ENCODE data around the gene SRBD1.

DNA sequence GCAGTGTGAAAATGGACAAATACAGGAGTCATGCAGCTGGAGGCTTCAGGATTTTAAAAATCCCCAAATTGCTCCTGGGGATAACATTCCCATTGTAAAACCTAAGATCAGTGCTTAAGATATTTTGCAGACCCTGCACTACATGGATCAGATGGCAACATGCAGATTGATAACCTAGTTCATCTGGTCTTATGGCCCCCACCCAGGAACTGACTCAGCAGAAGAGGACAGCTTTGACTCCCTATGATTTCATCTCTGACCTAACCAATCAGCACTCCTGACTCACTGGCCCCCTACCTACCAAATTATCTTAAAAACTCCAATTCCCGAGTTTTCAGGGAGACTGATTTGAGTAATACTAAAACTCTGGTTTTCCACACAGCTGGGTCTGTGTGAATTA is 20.0 kb downstream of the SRBD1 start:
- TF ChIP-seq TAF1 (IDR thresholded peaks at IDR 0.05; ENCODE audit: low read depth) = no peak
- TF ChIP-seq, protein P1, sequence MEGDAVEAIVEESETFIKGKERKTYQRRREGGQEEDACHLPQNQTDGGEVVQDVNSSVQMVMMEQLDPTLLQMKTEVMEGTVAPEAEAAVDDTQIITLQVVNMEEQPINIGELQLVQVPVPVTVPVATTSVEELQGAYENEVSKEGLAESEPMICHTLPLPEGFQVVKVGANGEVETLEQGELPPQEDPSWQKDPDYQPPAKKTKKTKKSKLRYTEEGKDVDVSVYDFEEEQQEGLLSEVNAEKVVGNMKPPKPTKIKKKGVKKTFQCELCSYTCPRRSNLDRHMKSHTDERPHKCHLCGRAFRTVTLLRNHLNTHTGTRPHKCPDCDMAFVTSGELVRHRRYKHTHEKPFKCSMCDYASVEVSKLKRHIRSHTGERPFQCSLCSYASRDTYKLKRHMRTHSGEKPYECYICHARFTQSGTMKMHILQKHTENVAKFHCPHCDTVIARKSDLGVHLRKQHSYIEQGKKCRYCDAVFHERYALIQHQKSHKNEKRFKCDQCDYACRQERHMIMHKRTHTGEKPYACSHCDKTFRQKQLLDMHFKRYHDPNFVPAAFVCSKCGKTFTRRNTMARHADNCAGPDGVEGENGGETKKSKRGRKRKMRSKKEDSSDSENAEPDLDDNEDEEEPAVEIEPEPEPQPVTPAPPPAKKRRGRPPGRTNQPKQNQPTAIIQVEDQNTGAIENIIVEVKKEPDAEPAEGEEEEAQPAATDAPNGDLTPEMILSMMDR (IDR thresholded peaks at IDR 0.05; ENCODE audit: poor library complexity, severe bottlenecking) = no peak
- no peak for TF ChIP-seq EZH2 (IDR thresholded peaks at IDR 0.05; ENCODE audit: borderline replicate concordance, insufficient read depth, low read length, poor library complexity, severe bottlenecking)
- no peak for TF ChIP-seq EP300 (conservative IDR thresholded peaks at IDR 0.05; ENCODE audit: poor library complexity, severe bottlenecking)
- no peak for TF ChIP-seq POLR2AphosphoS5 (IDR thresholded peaks at IDR 0.05)
- TF ChIP-seq RAD21 (conservative IDR thresholded peaks at IDR 0.05) = no peak
- no peak for TF ChIP-seq MXI1 (conservative IDR thresholded peaks at IDR 0.05; ENCODE audit: poor library complexity, severe bottlenecking)

Data from neural cell (in vitro differentiated cells).